ENCODE results near the gene KCNK10.

The KCNK10 gene

DNA sequence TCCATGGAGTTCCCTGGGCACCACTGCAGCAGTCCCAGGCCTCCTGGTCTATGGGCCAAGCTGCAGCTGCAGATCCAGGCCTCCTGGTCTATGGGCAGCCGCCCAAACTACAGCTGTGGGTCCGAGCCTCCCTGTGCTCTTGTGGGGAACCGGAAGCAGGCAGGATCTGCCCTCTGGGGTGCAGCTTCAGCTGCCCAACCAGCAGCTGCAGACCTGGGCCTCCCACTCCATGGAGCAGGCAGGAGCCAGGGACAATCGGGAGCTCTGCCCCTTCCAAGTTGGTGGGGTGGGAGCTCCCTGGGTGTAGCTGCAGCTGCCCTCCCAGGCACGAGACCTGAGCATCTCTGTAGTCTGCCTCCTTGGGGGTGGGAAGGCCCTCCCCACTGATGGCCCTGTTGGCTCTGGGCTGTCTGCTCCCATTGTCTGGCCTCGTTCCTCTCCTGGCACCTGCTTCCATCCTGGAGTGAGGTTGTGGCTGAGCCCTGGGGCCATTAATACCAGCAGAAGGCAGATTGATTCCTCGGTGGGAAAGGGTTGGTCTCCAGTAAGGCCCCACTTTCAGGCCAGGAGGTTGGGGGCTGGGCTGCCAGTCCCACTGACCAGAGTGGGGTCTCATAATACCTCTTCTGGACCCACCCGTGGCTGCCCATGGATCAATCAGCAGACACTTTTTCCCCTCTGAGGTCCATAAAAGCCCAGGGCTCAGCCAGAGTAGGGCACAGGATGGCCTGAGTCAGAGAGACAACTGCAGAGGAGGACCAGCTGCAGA lies 176.0 kb downstream of the KCNK10 start:
- TF ChIP-seq, protein P1, sequence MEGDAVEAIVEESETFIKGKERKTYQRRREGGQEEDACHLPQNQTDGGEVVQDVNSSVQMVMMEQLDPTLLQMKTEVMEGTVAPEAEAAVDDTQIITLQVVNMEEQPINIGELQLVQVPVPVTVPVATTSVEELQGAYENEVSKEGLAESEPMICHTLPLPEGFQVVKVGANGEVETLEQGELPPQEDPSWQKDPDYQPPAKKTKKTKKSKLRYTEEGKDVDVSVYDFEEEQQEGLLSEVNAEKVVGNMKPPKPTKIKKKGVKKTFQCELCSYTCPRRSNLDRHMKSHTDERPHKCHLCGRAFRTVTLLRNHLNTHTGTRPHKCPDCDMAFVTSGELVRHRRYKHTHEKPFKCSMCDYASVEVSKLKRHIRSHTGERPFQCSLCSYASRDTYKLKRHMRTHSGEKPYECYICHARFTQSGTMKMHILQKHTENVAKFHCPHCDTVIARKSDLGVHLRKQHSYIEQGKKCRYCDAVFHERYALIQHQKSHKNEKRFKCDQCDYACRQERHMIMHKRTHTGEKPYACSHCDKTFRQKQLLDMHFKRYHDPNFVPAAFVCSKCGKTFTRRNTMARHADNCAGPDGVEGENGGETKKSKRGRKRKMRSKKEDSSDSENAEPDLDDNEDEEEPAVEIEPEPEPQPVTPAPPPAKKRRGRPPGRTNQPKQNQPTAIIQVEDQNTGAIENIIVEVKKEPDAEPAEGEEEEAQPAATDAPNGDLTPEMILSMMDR (IDR thresholded peaks at IDR 0.05; ENCODE audit: insufficient read depth, low read depth, low read length, missing control alignments), result no peak
- no peak overlapping the region for H3K4me3 ChIP-seq (ENCODE audit: low read length)
- DNase-seq (ENCODE audit: low read depth), result no peak

DNA sequence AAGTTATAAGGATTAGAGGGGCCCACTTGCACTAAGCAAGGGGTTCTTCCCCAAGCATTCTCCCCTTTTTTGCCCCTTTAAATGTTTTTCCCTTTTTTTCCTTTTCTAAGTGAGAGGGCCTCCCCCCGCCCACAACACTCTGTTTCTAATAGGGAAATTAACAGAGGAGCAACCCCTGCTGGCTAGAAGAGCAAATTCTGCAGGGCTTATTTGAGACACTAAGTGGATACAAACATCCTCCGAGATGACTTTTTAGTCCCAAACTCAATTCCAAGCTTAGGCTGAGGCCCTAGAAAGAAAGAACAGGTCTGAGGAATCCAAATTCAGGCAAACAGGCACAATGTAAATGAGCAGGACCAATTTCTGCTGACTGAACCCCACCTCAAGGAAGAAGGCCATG lies 179.3 kb downstream of the KCNK10 start:
- DNase-seq (ENCODE audit: low read depth), result no peak
- no peak overlapping the region for H3K4me3 ChIP-seq (ENCODE audit: low read length)
- TF ChIP-seq, protein P1 (IDR thresholded peaks at IDR 0.05; ENCODE audit: insufficient read depth, low read depth, low read length, missing control alignments), result no peak

DNA sequence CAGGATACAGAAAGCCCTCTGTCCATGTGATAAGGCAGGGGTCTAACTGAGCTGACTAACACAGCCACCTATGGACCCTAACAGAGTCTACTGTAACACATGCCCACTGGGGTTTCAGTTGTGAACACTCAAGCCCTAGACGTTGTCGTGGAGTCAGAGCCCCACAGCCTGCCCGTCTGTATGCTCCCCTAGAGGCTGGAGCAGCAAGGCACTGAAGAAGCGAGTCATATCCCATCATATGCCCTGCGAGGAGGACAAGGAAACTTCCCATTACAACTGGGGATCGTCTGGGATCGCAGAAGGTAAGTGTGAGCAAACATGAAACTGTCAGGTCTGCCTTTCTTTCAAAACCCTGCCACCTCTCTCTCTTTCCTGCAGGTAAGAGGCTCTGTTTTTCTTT lies 180.1 kb downstream of the KCNK10 start:
- H3K4me3 ChIP-seq (ENCODE audit: low read length), result no peak overlapping the region
- TF ChIP-seq, protein P1 (IDR thresholded peaks at IDR 0.05; ENCODE audit: insufficient read depth, low read depth, low read length, missing control alignments), result no peak
- no peak for DNase-seq (ENCODE audit: low read depth)

GRCh38 chr14:88140874-88141273 lies 182.2 kb downstream of the KCNK10 start:
- TF ChIP-seq, protein P1 (IDR thresholded peaks at IDR 0.05; ENCODE audit: insufficient read depth, low read depth, low read length, missing control alignments), result no peak

DNA sequence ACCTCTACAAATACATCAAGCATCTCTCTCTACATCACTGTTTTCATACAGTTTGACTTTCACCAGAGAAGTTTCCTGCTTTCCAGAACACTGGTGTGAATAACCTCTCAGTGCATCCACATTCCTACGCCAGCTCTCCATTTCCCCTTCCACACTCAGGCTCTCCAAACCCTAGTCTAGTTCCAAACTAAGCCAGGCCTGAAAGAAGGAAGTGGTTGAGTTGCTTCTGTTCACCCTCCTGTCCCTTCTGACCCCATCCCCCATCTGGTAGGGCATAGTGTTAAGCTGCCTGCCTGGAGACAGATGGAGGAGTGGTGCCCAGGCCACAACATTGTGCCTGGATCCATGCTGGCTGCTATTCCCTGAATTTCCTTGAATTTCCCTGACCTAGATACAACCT lies 185.7 kb downstream of the KCNK10 start:
- no peak for DNase-seq (ENCODE audit: low read depth)
- H3K4me3 ChIP-seq (ENCODE audit: low read length), result no peak overlapping the region
- TF ChIP-seq, protein P1 (IDR thresholded peaks at IDR 0.05; ENCODE audit: insufficient read depth, low read depth, low read length, missing control alignments), result no peak

More at GRCh38 chr14:88140874-88141273, 182.2 kb downstream of the KCNK10 start:
- DNase-seq (ENCODE audit: low read depth), result no peak
- no peak overlapping the region for H3K4me3 ChIP-seq (ENCODE audit: low read length)
